ENCODE data around the gene DSCAML1. TPM values are rescaled to one million over a fixed set of nuclear protein-coding genes. Genes with fewer than 3 reads are reported as not detected.

The DSCAML1 gene
- total and polyA plus RNA-seq, 9 of the 15 experiments (the other 6 are each of a cell fraction or from before 2014, with no cell fraction given) = not detected

DNA sequence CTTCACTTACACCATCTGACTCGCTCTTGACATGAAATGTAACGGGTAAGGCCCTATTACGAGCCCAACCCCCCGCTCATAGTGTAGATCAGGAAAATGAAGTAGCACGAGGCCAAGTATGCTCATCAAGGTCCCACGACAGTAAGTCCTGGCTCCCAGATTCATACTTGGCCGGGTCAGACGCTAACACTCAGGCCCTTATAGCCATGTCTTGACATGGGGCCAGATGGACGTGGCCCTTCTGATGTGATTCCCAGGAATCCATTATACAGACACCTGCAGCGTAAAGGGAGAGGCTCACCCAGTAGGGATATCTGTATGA is 294.3 kb downstream of the DSCAML1 start (continued):
- TF ChIP-seq, protein P1, sequence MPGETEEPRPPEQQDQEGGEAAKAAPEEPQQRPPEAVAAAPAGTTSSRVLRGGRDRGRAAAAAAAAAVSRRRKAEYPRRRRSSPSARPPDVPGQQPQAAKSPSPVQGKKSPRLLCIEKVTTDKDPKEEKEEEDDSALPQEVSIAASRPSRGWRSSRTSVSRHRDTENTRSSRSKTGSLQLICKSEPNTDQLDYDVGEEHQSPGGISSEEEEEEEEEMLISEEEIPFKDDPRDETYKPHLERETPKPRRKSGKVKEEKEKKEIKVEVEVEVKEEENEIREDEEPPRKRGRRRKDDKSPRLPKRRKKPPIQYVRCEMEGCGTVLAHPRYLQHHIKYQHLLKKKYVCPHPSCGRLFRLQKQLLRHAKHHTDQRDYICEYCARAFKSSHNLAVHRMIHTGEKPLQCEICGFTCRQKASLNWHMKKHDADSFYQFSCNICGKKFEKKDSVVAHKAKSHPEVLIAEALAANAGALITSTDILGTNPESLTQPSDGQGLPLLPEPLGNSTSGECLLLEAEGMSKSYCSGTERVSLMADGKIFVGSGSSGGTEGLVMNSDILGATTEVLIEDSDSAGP (CRISPR knock-in tag; IDR thresholded peaks at IDR 0.05) = no peak
- TF ChIP-seq, protein P2, sequence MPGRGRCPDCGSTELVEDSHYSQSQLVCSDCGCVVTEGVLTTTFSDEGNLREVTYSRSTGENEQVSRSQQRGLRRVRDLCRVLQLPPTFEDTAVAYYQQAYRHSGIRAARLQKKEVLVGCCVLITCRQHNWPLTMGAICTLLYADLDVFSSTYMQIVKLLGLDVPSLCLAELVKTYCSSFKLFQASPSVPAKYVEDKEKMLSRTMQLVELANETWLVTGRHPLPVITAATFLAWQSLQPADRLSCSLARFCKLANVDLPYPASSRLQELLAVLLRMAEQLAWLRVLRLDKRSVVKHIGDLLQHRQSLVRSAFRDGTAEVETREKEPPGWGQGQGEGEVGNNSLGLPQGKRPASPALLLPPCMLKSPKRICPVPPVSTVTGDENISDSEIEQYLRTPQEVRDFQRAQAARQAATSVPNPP (IDR thresholded peaks at IDR 0.05; ENCODE audit: borderline replicate concordance, insufficient read depth, insufficient read length) = no peak
- no peak for TF ChIP-seq NCOA1 (IDR thresholded peaks at IDR 0.05; ENCODE audit: low read depth)
- TF ChIP-seq POLR2AphosphoS5 (IDR thresholded peaks at IDR 0.05; ENCODE audit: control insufficient read depth, insufficient read depth, low read depth, low read length) = no peak
- TF ChIP-seq MEF2D (tag; conservative IDR thresholded peaks at IDR 0.05; ENCODE audit: low read depth) = no peak
- TF ChIP-seq CBFA2T3 (IDR thresholded peaks at IDR 0.05) = no peak
- TF ChIP-seq COPS2 (conservative IDR thresholded peaks at IDR 0.05) = no peak
- TF ChIP-seq KDM5B (IDR thresholded peaks at IDR 0.05; ENCODE audit: insufficient replicate concordance, low read depth, low read length) = no peak
- TF ChIP-seq, protein P3, sequence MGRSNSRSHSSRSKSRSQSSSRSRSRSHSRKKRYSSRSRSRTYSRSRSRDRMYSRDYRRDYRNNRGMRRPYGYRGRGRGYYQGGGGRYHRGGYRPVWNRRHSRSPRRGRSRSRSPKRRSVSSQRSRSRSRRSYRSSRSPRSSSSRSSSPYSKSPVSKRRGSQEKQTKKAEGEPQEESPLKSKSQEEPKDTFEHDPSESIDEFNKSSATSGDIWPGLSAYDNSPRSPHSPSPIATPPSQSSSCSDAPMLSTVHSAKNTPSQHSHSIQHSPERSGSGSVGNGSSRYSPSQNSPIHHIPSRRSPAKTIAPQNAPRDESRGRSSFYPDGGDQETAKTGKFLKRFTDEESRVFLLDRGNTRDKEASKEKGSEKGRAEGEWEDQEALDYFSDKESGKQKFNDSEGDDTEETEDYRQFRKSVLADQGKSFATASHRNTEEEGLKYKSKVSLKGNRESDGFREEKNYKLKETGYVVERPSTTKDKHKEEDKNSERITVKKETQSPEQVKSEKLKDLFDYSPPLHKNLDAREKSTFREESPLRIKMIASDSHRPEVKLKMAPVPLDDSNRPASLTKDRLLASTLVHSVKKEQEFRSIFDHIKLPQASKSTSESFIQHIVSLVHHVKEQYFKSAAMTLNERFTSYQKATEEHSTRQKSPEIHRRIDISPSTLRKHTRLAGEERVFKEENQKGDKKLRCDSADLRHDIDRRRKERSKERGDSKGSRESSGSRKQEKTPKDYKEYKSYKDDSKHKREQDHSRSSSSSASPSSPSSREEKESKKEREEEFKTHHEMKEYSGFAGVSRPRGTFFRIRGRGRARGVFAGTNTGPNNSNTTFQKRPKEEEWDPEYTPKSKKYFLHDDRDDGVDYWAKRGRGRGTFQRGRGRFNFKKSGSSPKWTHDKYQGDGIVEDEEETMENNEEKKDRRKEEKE (IDR thresholded peaks at IDR 0.05; ENCODE audit: borderline replicate concordance in 1 of 2, control insufficient read depth in 1 of 2, low read depth in 2 of 2, low read length in 1 of 2) = no peak
- TF ChIP-seq CC2D1A (IDR thresholded peaks at IDR 0.05) = no peak

Data from K562 (cell line).